Transverse colon (tissue), 4 donors: Measurements from ENCODE around the gene CPA2. TPM values are rescaled to one million over a fixed set of nuclear protein-coding genes. Genes with fewer than 3 reads are reported as not detected.
"Not testable (repeated sequence)": the region's sequence is repeated elsewhere in the genome, so short reads cannot be mapped to it uniquely, and the experiment has no call there.

Experiments
- DNase-seq: peaks from one replicate; pipeline ENCODE4 v3.0.0-alpha.2; 2019
- H3K27ac ChIP-seq, 4 donors: fragments of 200-600 bp; sonication (generic); 2 replicates each; pipeline ENCODE4 v1.5.1; 2016 to 2018; ENCODE audit warnings: inconsistent platforms in 4 of 4
- H3K27me3 ChIP-seq: fragments of 200-600 bp; sonication (generic); 2 replicates; pipeline ENCODE4 v1.5.1; 2017; ENCODE audit warnings: inconsistent platforms
- H3K36me3 ChIP-seq, 4 donors: fragments of 200-600 bp; sonication (generic); 2 replicates each; pipeline ENCODE4 v1.5.1; 2017 to 2019; ENCODE audit warnings: inconsistent platforms in 4 of 4
- H3K4me1 ChIP-seq, 4 donors: fragments of 200-600 bp; sonication (generic); 2 replicates each; pipeline ENCODE4 v1.5.1; 2017 to 2020; ENCODE audit warnings: inconsistent platforms in 4 of 4
- H3K4me3 ChIP-seq, 4 donors: fragments of 200-600 bp; sonication (generic); 1 replicate in 1 of 4; 2 replicates in 3 of 4; pipeline versions ENCODE4 v1.5.1 to v1.6.1; 2017 to 2019; ENCODE audit warnings: inconsistent platforms in 4 of 4
- H3K9me3 ChIP-seq, 2 donors: fragments of 200-600 bp; sonication (generic); 2 replicates each; pipeline ENCODE4 v1.5.1; 2017 to 2019; ENCODE audit warnings: inconsistent platforms in 2 of 2
- EP300 ChIP-seq: sonication (generic); formaldehyde crosslinking; IDR thresholded peaks from one replicate; pipeline ENCODE4 v1.6.1; 2017; ENCODE audit warnings: antibody characterized with exemption, low read depth
- POLR2A ChIP-seq: fragments of 450-650 bp; IDR thresholded peaks from one replicate; pipeline ENCODE4 v1.6.1; 2016; ENCODE audit warnings: antibody characterized with exemption, mild to moderate bottlenecking, moderate library complexity
- POLR2AphosphoS5 ChIP-seq, 3 donors: sonication (generic); formaldehyde crosslinking; IDR thresholded peaks; one replicate each; pipeline ENCODE4 v1.6.1; 2016; ENCODE audit warnings: antibody characterized with exemption in 3 of 3
- WGBS, 2 donors: methylation state at CpG; one replicate each; pipeline ENCODE4 v1.1.5; 2018; ENCODE audit warnings: low coverage in 1 of 2; 5-methylcytosine and 5-hydroxymethylcytosine counted together
- in situ Hi-C, 4 donors: fragments of 200-750 bp; cut with MboI; loops; one replicate each; pipeline versions ENCODE4 v1.15.0 to v1.15.1; 2017; ENCODE audit warnings: low sequenced_read_pairs in 3 of 4, low pct_ligation_motif_present in 1 of 4, low pct_unique_long_range_greater_than_20kb in 1 of 4
- intact Hi-C: fragments of 100-400 bp; cut with DNase I; formaldehyde crosslinking; loops from one replicate; pipeline ENCODE4 v1.15.1; 2023; ENCODE audit warnings: low total_unique reads
- total RNA-seq, 4 donors: library from RNA; depleted of rRNA; stranded (reverse); fragments of >200 nt; gene quantifications; one replicate each; pipeline ENCODE4 v1.1.0, GENCODE V29; 2016
- TF ChIP-seq, protein P1 (sequence below), 5 experiments: fragments of 200-600 bp in 3 of 5; fragments of 450-650 bp in 2 of 5; sonication (generic) in 3 of 5; IDR thresholded peaks; 1 replicate in 2 of 5; 2 replicates in 3 of 5; pipeline ENCODE4 v1.5.1; 2016 to 2017; ENCODE audit warnings: antibody characterized with exemption in 5 of 5, inconsistent platforms in 3 of 5, mild to moderate bottlenecking in 2 of 5, moderate library complexity in 1 of 5

The CPA2 gene
- total RNA-seq, 4 donors from 2014 or later = 0.48 to 1.6 TPM; not detected in 2

- Histone ChIP-seq H3K36me3 (no peaks in the 10 kb centered on the region), H3K4me3 (no peak overlapping the region), H3K27ac (peak overlapping the region in 1 of 4 donors; percentile 6), H3K27me3 (no peaks in the 10 kb centered on the region), H3K9me3 (no peaks in the 10 kb centered on the region), H3K4me1 (peaks cover 0 to 21% (median 5%) of the 10 kb centered on the region in 4 donors)
- TF ChIP-seq EP300 = no peak
- TF ChIP-seq, protein P1, sequence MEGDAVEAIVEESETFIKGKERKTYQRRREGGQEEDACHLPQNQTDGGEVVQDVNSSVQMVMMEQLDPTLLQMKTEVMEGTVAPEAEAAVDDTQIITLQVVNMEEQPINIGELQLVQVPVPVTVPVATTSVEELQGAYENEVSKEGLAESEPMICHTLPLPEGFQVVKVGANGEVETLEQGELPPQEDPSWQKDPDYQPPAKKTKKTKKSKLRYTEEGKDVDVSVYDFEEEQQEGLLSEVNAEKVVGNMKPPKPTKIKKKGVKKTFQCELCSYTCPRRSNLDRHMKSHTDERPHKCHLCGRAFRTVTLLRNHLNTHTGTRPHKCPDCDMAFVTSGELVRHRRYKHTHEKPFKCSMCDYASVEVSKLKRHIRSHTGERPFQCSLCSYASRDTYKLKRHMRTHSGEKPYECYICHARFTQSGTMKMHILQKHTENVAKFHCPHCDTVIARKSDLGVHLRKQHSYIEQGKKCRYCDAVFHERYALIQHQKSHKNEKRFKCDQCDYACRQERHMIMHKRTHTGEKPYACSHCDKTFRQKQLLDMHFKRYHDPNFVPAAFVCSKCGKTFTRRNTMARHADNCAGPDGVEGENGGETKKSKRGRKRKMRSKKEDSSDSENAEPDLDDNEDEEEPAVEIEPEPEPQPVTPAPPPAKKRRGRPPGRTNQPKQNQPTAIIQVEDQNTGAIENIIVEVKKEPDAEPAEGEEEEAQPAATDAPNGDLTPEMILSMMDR (IDR thresholded peaks at IDR 0.05) = no peak
- TF ChIP-seq POLR2AphosphoS5 (IDR thresholded peaks at IDR 0.05) = no peak
- no peak for TF ChIP-seq POLR2A
- intact Hi-C loops (no loop called here), in situ Hi-C loops (loop anchor here in 2 of 4 donors (25.0 kb wide), 1 partner anchor 480 kb away; no protein-coding TSS in a partner anchor)
- no peak for DNase-seq
- WGBS, 2 donors = 90% methylated on average over 2 of the region's 2 CpGs; no CpG with 5 or more reads in 1 of the 2 donors
These were observed 34.5 kb upstream of the CPA2 start for GRCh38 chr7:130232209-130232608.

GRCh38 chr7:130234078-130234477 lies 32.6 kb upstream of the CPA2 start:
- Histone ChIP-seq H3K36me3 (no peaks in the 10 kb centered on the region), H3K9me3 (no peaks in the 10 kb centered on the region), H3K4me3 (no peak overlapping the region), H3K27ac (no peak overlapping the region), H3K4me1 (peaks cover 0 to 7% (median under 1%) of the 10 kb centered on the region in 4 donors), H3K27me3 (no peaks in the 10 kb centered on the region)
- in situ Hi-C loops = loop anchor here in 2 of 4 donors (25.0 kb wide), 1 partner anchor 478 kb away; no protein-coding TSS in a partner anchor
- TF ChIP-seq POLR2A (no peak), EP300 (no peak), POLR2AphosphoS5 (IDR thresholded peaks at IDR 0.05) (no peak)
- TF ChIP-seq, protein P1 (IDR thresholded peaks at IDR 0.05) = no peak
- no peak for DNase-seq
- 85% methylated on average over 2 of the region's 2 CpGs; no CpG with 5 or more reads in 1 of the 2 donors for WGBS, 2 donors
- intact Hi-C loops = no loop called here

DNA sequence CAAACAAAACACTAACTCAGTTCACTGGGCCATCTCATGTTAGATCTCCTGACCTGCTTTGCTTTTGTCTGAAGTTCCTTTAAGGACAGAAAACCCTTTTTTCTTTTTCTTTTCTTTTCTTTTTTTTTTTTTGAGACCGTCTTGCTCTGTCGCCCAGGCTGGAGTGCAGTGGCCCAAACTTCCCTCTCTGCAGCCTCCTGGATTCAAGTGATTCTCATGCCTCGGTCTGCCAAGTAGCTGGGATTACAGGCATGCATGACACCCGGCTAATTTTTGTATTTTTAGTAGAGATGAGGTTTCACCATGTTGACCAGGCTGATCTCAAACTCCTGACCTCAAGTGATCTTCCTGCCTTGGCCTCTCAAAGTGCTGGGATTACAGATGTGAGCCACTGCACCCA lies 30.3 kb upstream of the CPA2 start:
- intact Hi-C loops, H3K4me3 ChIP-seq, H3K27ac ChIP-seq, H3K4me1 ChIP-seq, H3K9me3 ChIP-seq, H3K36me3 ChIP-seq, H3K27me3 ChIP-seq, DNase-seq: not testable (repeated sequence)
- in situ Hi-C loops = loop anchor here in 2 of 4 donors (25.0 kb wide), 1 partner anchor 476 kb away; no protein-coding TSS in a partner anchor
- 72 to 92% methylated on average over 2 to 4 of the region's 4 CpGs for WGBS, 2 donors

DNA sequence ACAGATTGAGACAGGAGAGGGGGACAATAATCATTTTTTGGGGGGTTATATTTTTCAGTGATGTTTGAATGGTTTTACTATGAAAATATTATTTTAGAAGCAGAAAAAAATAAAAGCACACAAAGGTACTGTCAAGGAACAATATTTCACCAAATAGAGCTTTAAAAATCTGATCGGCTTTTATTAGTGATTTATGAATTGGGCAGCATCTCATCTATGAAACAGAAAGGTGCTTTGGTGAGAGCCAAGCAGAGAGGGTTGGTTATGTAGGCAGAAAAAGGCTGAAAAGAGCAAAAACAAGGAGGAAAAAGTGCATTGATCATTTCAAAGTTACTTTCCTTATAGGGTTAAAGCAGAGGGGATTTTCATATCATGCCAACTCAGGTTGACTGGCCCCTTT lies 26.4 kb upstream of the CPA2 start:
- no peaks in the 10 kb centered on the region for H3K27me3 ChIP-seq
- no peaks in the 10 kb centered on the region for H3K9me3 ChIP-seq
- in situ Hi-C loops (loop anchor here in 2 of 4 donors (25.0 kb wide), 1 partner anchor 472 kb away; no protein-coding TSS in a partner anchor), intact Hi-C loops (no loop called here)
- peaks cover 0 to 4% (median 0%) of the 10 kb centered on the region in 4 donors for H3K4me1 ChIP-seq
- WGBS, 2 donors = 87 to 97% methylated on average over 1 of the region's 1 CpG
- H3K27ac ChIP-seq = no peak overlapping the region
- TF ChIP-seq, protein P1 (IDR thresholded peaks at IDR 0.05) = no peak
- no peak for TF ChIP-seq POLR2AphosphoS5 (IDR thresholded peaks at IDR 0.05)
- no peak for TF ChIP-seq POLR2A
- TF ChIP-seq EP300 = no peak
- H3K36me3 ChIP-seq = no peaks in the 10 kb centered on the region
- DNase-seq = no peak
- H3K4me3 ChIP-seq = no peak overlapping the region
